ENCODE data around the gene RPL23.

GRCh38 chr17:38825762-38826247, 27.7 kb downstream of the RPL23 start:
- TF ChIP-seq, protein P1, sequence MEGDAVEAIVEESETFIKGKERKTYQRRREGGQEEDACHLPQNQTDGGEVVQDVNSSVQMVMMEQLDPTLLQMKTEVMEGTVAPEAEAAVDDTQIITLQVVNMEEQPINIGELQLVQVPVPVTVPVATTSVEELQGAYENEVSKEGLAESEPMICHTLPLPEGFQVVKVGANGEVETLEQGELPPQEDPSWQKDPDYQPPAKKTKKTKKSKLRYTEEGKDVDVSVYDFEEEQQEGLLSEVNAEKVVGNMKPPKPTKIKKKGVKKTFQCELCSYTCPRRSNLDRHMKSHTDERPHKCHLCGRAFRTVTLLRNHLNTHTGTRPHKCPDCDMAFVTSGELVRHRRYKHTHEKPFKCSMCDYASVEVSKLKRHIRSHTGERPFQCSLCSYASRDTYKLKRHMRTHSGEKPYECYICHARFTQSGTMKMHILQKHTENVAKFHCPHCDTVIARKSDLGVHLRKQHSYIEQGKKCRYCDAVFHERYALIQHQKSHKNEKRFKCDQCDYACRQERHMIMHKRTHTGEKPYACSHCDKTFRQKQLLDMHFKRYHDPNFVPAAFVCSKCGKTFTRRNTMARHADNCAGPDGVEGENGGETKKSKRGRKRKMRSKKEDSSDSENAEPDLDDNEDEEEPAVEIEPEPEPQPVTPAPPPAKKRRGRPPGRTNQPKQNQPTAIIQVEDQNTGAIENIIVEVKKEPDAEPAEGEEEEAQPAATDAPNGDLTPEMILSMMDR (conservative IDR thresholded peaks at IDR 0.05; ENCODE audit: low read depth, low read length) = no peak
- TF ChIP-seq EZH2 (IDR thresholded peaks at IDR 0.05; ENCODE audit: low read length, unreplicated experiment) = no peak
- TF ChIP-seq EZH2phosphoT487 (IDR thresholded peaks at IDR 0.05; ENCODE audit: borderline replicate concordance, low read length) = no peak

All from PC-3 (cell line).